Measurements from ENCODE around the gene RNF150.
A peak's percentile ranks its signal among the peaks of the same experiment; 100 is the strongest.
"Not testable (repeated sequence)": the region's sequence is repeated elsewhere in the genome, so short reads cannot be mapped to it uniquely, and the experiment has no call there.

The RNF150 gene

GRCh38 chr4:141133146-141133998 lies at the start of gene RNF150:
Gene RNF150 (minus strand): TSS chr4:141133469.
- Histone ChIP-seq H3K27ac (peak within 1 kb of the TSS in 10 of 21 experiments; percentile 1 to 67 (median 26)), H3K4me3 (peak within 1 kb of the TSS; percentile 46 to 71 (median 63))

GRCh38 chr4:141180991-141181761 lies 47.9 kb upstream of the RNF150 start:
- no peak overlapping the region for H3K4me3 ChIP-seq
- H3K27ac ChIP-seq: no peak overlapping the region

- Histone ChIP-seq H3K27ac (no peak overlapping the region), H3K4me3 (no peak overlapping the region)
Measured at GRCh38 chr4:141179474-141180373, 46.5 kb upstream of the RNF150 start.

GRCh38 chr4:141177171-141177570 lies 43.9 kb upstream of the RNF150 start:
- no peak overlapping the region for H3K4me3 ChIP-seq
- H3K27ac ChIP-seq: no peak overlapping the region

GRCh38 chr4:141174457-141174856 lies 41.2 kb upstream of the RNF150 start:
- Histone ChIP-seq H3K27ac (no peak overlapping the region), H3K4me3 (no peak overlapping the region)

- Histone ChIP-seq H3K4me3 (no peak overlapping the region), H3K27ac (no peak overlapping the region)
Measured at GRCh38 chr4:141170671-141171070, 37.4 kb upstream of the RNF150 start.

- Histone ChIP-seq H3K4me3 (no peak overlapping the region), H3K27ac (no peak overlapping the region)
Measured at GRCh38 chr4:141169391-141169790, 36.1 kb upstream of the RNF150 start.

- H3K27ac ChIP-seq, H3K4me3 ChIP-seq: not testable (repeated sequence)
Measured at GRCh38 chr4:141165001-141165400, 31.7 kb upstream of the RNF150 start.

- no peak overlapping the region for H3K4me3 ChIP-seq
- no peak overlapping the region for H3K27ac ChIP-seq
Measured at GRCh38 chr4:141159027-141159426, 25.8 kb upstream of the RNF150 start.

GRCh38 chr4:141158219-141158618 lies 24.9 kb upstream of the RNF150 start:
- Histone ChIP-seq H3K4me3 (no peak overlapping the region), H3K27ac (no peak overlapping the region)

GRCh38 chr4:141155586-141155985 lies 22.3 kb upstream of the RNF150 start:
- Histone ChIP-seq H3K4me3 (no peak overlapping the region), H3K27ac (no peak overlapping the region)

GRCh38 chr4:141154725-141155124 lies 21.5 kb upstream of the RNF150 start:
- Histone ChIP-seq H3K4me3 (no peak overlapping the region), H3K27ac (no peak overlapping the region)

GRCh38 chr4:141153751-141154510 lies 20.7 kb upstream of the RNF150 start:
- Histone ChIP-seq H3K4me3 (no peak overlapping the region), H3K27ac (no peak overlapping the region)

- Histone ChIP-seq H3K27ac (no peak overlapping the region), H3K4me3 (no peak overlapping the region)
Measured at GRCh38 chr4:141144207-141144606, 10.9 kb upstream of the RNF150 start.

GRCh38 chr4:141142423-141142822 lies 9.2 kb upstream of the RNF150 start:
- H3K27ac ChIP-seq: no peak overlapping the region
- H3K4me3 ChIP-seq: no peak overlapping the region

- no peak overlapping the region for H3K4me3 ChIP-seq
- H3K27ac ChIP-seq: no peak overlapping the region
Measured at GRCh38 chr4:141140391-141141200, 7.3 kb upstream of the RNF150 start.

- H3K4me3 ChIP-seq: no peak overlapping the region
- no peak overlapping the region for H3K27ac ChIP-seq
Measured at GRCh38 chr4:141133999-141134995, 1.0 kb upstream of the RNF150 start.

Measured in skin epidermis (tissue), 12 donors.